Loucy (cell line): ENCODE results near the gene HABP4.

Source experiments
- EZH2phosphoT487 ChIP-seq: fragments of 200-600 bp; IDR thresholded peaks from 2 replicates; pipeline ENCODE4 v1.6.1; 2018; ENCODE audit warnings: antibody characterized with exemption, mild to moderate bottlenecking, moderate library complexity, borderline replicate concordance
- TF ChIP-seq, protein P1 (sequence below): fragments of 200-600 bp; sonication (generic); conservative IDR thresholded peaks from 2 replicates; pipeline ENCODE4 v1.5.1; 2014; ENCODE audit warnings: mild to moderate bottlenecking, antibody characterized with exemption, low read length

DNA sequence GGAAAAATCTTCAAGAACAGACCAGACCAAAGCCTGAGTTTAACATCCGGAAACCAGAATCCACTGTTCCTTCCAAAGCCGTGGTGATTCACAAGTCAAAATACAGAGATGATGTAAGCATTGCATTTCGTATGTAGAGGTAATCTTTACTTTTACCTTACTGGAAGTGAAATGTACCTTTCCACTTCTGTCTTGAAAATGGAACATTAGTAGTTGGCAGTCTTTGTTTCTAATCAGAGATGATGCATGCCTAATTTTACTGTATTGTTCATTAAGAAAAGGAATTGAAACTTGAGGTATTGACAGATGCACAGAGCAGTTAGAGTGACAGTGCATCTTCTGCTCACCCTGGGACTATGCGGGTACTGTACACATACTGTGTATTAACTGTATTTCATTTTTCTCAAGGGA, 34.6 kb downstream of the HABP4 start:
- TF ChIP-seq, protein P1, sequence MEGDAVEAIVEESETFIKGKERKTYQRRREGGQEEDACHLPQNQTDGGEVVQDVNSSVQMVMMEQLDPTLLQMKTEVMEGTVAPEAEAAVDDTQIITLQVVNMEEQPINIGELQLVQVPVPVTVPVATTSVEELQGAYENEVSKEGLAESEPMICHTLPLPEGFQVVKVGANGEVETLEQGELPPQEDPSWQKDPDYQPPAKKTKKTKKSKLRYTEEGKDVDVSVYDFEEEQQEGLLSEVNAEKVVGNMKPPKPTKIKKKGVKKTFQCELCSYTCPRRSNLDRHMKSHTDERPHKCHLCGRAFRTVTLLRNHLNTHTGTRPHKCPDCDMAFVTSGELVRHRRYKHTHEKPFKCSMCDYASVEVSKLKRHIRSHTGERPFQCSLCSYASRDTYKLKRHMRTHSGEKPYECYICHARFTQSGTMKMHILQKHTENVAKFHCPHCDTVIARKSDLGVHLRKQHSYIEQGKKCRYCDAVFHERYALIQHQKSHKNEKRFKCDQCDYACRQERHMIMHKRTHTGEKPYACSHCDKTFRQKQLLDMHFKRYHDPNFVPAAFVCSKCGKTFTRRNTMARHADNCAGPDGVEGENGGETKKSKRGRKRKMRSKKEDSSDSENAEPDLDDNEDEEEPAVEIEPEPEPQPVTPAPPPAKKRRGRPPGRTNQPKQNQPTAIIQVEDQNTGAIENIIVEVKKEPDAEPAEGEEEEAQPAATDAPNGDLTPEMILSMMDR: no peak
- no peak for TF ChIP-seq EZH2phosphoT487
